Psoas muscle (tissue), 8 donors: ENCODE results near the gene DLGAP1. TPM values are rescaled to one million over a fixed set of nuclear protein-coding genes. Genes with fewer than 3 reads are reported as not detected.

ENCODE experiments used
- ATAC-seq, 4 donors: fragments of 200-7000 bp; cut with Tn5 transposase; one replicate each; pipeline ENCODE4 v1.9.1; 2020; ENCODE audit warnings: moderate library complexity in 3 of 4, mild to moderate bottlenecking in 2 of 4
- DNase-seq, 2 donors: peaks; one replicate each; pipeline ENCODE4 v3.0.0-alpha.2; 2020
- H3K27ac ChIP-seq: fragments of 200-600 bp; one replicate; pipeline ENCODE4 v1.8.0; 2022
- H3K27me3 ChIP-seq, 3 donors: fragments of 200-600 bp in 1 of 3; one replicate each; pipeline versions ENCODE4 v1.6.1 to v1.8.0; 2013 to 2022; ENCODE audit warnings: low read length in 2 of 3, mild to moderate bottlenecking in 2 of 3, moderate library complexity in 1 of 3; ENCODE audit not compliant: insufficient read depth in 3 of 3
- H3K36me3 ChIP-seq, 2 donors: fragments of 200-600 bp in 1 of 2; one replicate each; pipeline versions ENCODE4 v1.6.1 to v1.8.0; 2013 to 2022; ENCODE audit warnings: low read depth in 1 of 2, mild to moderate bottlenecking in 1 of 2, moderate library complexity in 1 of 2; ENCODE audit not compliant: insufficient read depth in 1 of 2
- H3K4me1 ChIP-seq: fragments of 200-600 bp; one replicate; pipeline ENCODE4 v1.8.0; 2022
- H3K4me3 ChIP-seq: fragments of 200-600 bp; one replicate; pipeline ENCODE4 v1.8.0; 2022; ENCODE audit warnings: mild to moderate bottlenecking
- H3K9me3 ChIP-seq: fragments of 200-600 bp; one replicate; pipeline ENCODE4 v1.8.0; 2022
- WGBS, 3 donors: extraction: QIAGEN DNeasy Blood & Tissue Kit; methylation state at CpG; one replicate each; pipeline versions ENCODE4 v1.1.6 to v1.1.7; 2013; 5-methylcytosine and 5-hydroxymethylcytosine counted together
- intact Hi-C, 2 donors: fragments of 100-400 bp; cut with DNase I; formaldehyde crosslinking; loops; one replicate each; pipeline versions ENCODE4 v1.11.0 to v1.14.2; 2022
- polyA plus RNA-seq, 3 donors: library from polyadenylated mRNA; stranded (reverse); fragments of 200-250 nt; gene quantifications; one replicate each; pipeline ENCODE4 v1.2.3, GENCODE V29; 2013
- total RNA-seq, 4 donors: library from RNA; stranded (reverse); fragmentation: NEBNext Ultra II Directional in 2 of 4; extraction: Animal tissue kit (Norgen Biotek cat#: 25700) in 2 of 4; gene quantifications; one replicate each; pipeline versions ENCODE4 v1.2.1 to v1.2.4, GENCODE V29; 2021 to 2023
- TF ChIP-seq, protein P1 (sequence below): fragments of 200-600 bp; IDR thresholded peaks from one replicate; pipeline ENCODE4 v1.8.0; 2022; ENCODE audit warnings: antibody characterized with exemption
- donor health status: healthy with polysubstance abuse.
- donor health status: DM: no; HTN: no; CAD: no; lungs with moderate emphysema.
- donor health status: Bipolar disorder and iron deficiency.
- donor health status: healthy.
- donor health status: DM: yes; HTN: yes; CAD: no.
- donor health status: DM: no; HTN: no; CAD: no.
- donor health status: DM: no; HTN: no; CAD: no.
- donor health status: DM: yes; HTN: yes; CAD: no.

DLGAP1 gene
- total and polyA plus RNA-seq, 7 donors, result 0.09 to 0.26 (median 0.16) TPM; not detected in 1

DNA sequence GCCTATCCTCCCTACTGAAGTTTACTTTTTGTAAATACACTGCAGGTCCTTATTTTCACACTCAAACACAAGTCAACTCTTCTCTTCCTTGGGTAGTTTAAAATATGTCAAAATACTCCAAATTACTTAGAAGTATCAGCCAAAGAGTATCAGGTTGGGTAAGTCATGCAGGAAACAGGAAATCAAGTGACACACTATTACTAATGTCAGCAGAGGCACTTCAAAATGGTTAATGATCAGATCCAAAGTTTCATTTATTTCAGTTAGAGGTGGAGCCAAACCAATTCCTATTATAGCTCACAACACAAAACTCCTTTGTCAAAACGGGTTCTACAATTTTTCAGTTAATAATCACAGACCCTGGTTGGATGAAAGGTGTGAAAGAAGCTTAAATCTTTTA is 54.2 kb downstream of the DLGAP1 start:
- Histone ChIP-seq H3K27ac (no peak overlapping the region), H3K27me3 (no peaks in the 10 kb centered on the region), H3K4me3 (no peak overlapping the region), H3K36me3 (no peaks in the 10 kb centered on the region), H3K4me1 (no peaks in the 10 kb centered on the region), H3K9me3 (no peaks in the 10 kb centered on the region)
- no peak for ATAC-seq
- 30 to 37% (median 34%) methylated on average over 1 of the region's 1 CpG for WGBS, 3 donors
- intact Hi-C loops, result no loop called here
- TF ChIP-seq, protein P1, sequence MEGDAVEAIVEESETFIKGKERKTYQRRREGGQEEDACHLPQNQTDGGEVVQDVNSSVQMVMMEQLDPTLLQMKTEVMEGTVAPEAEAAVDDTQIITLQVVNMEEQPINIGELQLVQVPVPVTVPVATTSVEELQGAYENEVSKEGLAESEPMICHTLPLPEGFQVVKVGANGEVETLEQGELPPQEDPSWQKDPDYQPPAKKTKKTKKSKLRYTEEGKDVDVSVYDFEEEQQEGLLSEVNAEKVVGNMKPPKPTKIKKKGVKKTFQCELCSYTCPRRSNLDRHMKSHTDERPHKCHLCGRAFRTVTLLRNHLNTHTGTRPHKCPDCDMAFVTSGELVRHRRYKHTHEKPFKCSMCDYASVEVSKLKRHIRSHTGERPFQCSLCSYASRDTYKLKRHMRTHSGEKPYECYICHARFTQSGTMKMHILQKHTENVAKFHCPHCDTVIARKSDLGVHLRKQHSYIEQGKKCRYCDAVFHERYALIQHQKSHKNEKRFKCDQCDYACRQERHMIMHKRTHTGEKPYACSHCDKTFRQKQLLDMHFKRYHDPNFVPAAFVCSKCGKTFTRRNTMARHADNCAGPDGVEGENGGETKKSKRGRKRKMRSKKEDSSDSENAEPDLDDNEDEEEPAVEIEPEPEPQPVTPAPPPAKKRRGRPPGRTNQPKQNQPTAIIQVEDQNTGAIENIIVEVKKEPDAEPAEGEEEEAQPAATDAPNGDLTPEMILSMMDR, result no peak
- DNase-seq, result no peak

DNA sequence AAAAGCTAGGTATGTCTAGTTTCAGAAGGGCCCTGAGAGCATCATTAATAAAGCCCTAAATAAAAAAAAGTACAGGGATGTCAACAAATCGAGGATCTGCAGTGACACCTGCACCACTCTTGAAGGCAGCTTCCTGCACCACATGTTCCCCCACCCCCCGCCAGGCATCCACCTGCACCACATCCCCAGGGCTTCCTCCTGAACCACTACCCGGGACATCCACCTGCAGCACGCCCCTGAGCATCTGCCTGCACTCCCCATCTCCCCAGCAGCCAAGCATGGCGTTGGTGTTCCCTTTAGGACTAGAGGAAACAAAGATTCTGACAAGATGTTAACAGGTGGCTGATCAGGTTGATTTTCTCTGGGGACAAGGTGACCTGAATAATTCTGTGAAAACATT is 55.2 kb downstream of the DLGAP1 start:
- WGBS, 3 donors, result 55 to 65% (median 60%) methylated on average over 5 of the region's 5 CpGs
- Histone ChIP-seq H3K4me3 (no peak overlapping the region), H3K27ac (no peak overlapping the region), H3K27me3 (no peaks in the 10 kb centered on the region), H3K36me3 (no peaks in the 10 kb centered on the region), H3K4me1 (no peaks in the 10 kb centered on the region), H3K9me3 (no peaks in the 10 kb centered on the region)
- DNase-seq (no peak), ATAC-seq (no peak)
- intact Hi-C loops, result no loop called here
- TF ChIP-seq, protein P1, result no peak

- intact Hi-C loops, result no loop called here
- H3K27ac ChIP-seq, result no peak overlapping the region
- H3K36me3 ChIP-seq, result no peaks in the 10 kb centered on the region
- no peaks in the 10 kb centered on the region for H3K9me3 ChIP-seq
- WGBS, 3 donors, result 78 to 82% (median 81%) methylated on average over 4 of the region's 4 CpGs
- H3K4me3 ChIP-seq, result no peak overlapping the region
- DNase-seq, result no peak
- TF ChIP-seq, protein P1, result no peak
- H3K4me1 ChIP-seq, result no peaks in the 10 kb centered on the region
- H3K27me3 ChIP-seq, result no peaks in the 10 kb centered on the region
- ATAC-seq, result no peak
Measured at GRCh38 chr18:4394700-4395099, 60.4 kb downstream of the DLGAP1 start.

DNA sequence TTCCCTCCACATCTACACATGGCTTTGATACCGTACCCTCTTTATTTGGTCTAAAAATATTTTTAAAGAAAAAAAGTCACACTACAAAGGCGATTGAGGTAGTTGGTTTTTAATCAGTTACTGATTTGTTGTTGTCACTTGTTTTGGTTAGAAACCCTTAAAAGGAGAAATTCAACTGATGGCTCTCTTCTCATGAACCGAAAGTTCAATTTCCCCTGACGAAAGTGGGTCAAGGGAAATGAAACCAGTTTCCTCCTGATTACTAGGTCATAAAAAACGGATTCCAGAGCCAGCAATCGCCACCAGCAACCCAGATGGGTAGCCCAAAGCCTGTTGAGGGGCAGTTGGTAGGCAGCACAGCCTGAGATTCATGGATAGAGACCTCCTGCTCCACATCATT is 63.2 kb downstream of the DLGAP1 start:
- WGBS, 3 donors, result 50 to 63% (median 59%) methylated on average over 6 of the region's 6 CpGs
- Histone ChIP-seq H3K27me3 (no peaks in the 10 kb centered on the region), H3K27ac (no peak overlapping the region), H3K4me3 (no peak overlapping the region), H3K4me1 (no peaks in the 10 kb centered on the region), H3K9me3 (no peaks in the 10 kb centered on the region), H3K36me3 (no peaks in the 10 kb centered on the region)
- TF ChIP-seq, protein P1, result no peak
- ATAC-seq (no peak), DNase-seq (no peak)
- intact Hi-C loops, result no loop called here

- Histone ChIP-seq H3K27ac (no peak overlapping the region), H3K27me3 (no peaks in the 10 kb centered on the region), H3K4me3 (no peak overlapping the region), H3K4me1 (no peaks in the 10 kb centered on the region), H3K9me3 (no peaks in the 10 kb centered on the region), H3K36me3 (no peaks in the 10 kb centered on the region)
- no peak for ATAC-seq
- 53 to 59% (median 56%) methylated on average over 3 of the region's 3 CpGs for WGBS, 3 donors
- TF ChIP-seq, protein P1, result no peak
- DNase-seq, result no peak
- intact Hi-C loops, result no loop called here
Measured at GRCh38 chr18:4385876-4386275, 69.2 kb downstream of the DLGAP1 start.
